Renal cortex interstitium (tissue), 11 donors: ENCODE measurements around the gene DHRSX. TPM values are rescaled to one million over a fixed set of nuclear protein-coding genes. Genes with fewer than 3 reads are reported as not detected.

ENCODE experiments used
- DNase-seq, 11 donors: peaks; one replicate each; pipeline ENCODE4 v3.0.0-alpha.2; 2013; ENCODE audit warnings: low read depth in 9 of 11, low spot score in 4 of 11; ENCODE audit errors: extremely low read depth in 1 of 11
- polyA plus RNA-seq, 3 donors: library from polyadenylated mRNA; unstranded; fragments of 120-200 nt; gene quantifications; one replicate each; pipeline ENCODE4 v1.2.1, GENCODE V29; 2013; ENCODE audit not compliant: insufficient read length in 3 of 3

Gene DHRSX
- polyA plus RNA-seq, 3 donors, result 30.6 to 31.7 (median 31.2) TPM

GRCh38 chrX:2449135-2449886, 51.5 kb downstream of the DHRSX start:
- DNase-seq, result no peak

DNA sequence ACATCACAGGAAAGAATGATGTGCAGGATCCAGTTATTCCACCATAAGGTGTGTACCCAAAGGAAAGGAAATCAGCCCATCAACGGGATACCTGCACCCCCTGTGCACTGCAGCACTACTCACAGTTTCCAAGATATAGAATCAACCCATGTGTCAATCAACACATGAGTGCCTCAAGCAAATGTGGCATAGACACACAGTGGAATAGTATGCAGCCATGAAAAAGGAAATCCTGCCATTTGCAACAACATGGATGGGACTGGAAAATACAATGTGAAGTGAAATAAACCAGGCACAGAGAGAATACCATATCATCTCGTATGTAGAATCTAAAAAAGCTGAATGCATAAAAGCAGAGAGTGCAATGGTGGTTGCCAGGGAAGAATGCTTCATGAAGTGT, 53.3 kb downstream of the DHRSX start:
- no peak for DNase-seq

DNA sequence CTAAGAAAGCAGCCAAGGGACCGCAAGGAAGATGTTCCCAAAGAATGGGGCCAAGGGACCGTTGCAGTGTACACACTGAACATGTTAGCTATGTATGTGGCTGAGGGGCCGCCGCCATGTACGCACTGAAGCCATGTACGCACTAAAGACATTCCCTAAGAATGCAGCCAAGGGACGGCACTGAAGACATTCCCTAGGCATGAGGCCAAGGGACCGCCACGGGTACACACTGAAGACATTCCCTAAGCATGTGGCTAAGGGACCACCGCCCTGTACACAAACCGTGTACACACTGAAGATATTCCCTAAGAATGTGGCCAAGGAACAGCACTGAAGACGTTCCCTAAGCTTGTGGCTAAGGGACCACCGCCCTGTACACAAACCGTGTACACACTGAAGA, 54.0 kb downstream of the DHRSX start:
- DNase-seq, result no peak

DNA sequence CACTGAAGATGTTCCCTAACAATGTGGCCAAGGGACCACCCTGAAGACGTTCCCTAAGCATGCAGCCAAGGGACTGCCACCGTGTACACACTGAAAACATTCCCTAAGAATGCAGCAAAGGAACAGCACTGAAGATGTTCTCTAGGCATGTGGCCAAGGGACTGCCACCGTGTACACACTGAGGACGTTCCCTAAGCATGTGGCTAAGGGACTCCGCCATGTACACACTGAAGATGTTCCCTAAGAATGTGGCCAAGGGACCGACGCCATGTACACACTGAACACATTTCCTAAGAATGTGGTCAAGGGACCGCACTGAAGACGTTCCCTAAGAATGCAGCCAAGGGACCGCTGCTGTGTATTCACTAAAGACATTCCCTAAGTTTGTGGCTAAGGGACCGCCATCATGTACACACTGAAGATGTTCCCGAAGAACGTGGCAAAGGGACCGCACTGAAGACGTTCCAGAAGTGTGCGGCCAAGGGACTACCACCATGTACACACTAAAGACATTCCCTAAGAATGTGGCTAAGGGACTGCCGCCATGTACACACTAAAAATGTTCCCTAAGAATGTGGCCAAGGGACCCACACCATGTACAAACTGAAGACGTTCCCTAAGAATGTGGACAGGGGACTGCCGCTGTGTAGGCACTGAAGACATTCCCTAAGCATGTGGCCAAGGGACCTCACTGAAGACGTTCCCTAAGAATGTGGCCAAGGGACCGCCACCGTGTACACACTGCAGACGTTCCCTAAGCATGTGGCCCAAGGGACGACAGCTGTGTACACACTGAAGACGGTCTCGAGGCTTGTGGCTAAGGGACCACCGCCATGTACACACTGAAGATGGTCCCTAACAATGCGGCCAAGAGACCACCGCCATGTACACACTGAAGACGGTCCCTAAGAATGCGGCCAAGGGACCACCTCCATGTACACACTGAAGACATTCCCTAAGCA, 54.8 kb downstream of the DHRSX start:
- no peak for DNase-seq

DNA sequence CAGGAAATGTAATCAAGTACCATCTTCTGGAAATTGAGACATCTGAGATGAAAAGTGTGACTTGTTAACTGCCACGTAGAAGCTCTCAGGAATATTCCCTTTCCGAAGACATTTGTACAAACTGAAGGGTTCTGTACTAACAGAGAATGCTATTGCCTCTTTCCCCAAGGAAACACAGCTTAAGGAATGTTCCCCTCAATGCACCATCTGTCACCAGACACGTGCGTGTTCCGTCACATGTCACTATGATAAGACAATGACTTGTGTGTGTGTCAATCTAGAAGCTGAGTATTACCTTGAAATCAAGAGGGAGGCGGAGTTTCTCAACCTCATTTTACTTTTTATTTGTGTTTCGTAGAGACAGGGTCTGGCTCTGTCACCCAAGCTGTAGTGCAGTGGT, 58.1 kb downstream of the DHRSX start:
- DNase-seq, result no peak

- DNase-seq, result no peak
These were observed 59.3 kb downstream of the DHRSX start for GRCh38 chrX:2441466-2441865.

- no peak for DNase-seq
These were observed 61.2 kb downstream of the DHRSX start for GRCh38 chrX:2439613-2440012.

DNA sequence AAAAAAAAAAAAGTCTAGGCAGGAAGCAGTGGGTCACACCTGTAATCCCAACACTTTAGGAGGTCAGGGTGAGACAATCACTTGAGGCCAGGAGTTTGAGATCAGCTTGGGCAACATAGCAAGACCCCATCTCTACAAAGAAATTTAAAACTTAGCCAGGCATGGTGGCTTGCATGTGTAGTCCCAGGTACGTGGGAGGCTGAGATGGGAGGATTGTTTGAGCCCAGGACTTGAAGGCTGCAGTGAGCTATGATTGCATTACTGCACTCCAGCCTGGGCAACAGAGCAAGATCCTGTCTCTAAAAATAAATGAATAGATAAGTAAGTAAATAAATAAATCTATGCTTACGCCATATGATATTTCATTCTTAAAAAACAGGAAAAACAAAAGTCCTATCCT, 65.3 kb downstream of the DHRSX start:
- DNase-seq, result no peak

DNA sequence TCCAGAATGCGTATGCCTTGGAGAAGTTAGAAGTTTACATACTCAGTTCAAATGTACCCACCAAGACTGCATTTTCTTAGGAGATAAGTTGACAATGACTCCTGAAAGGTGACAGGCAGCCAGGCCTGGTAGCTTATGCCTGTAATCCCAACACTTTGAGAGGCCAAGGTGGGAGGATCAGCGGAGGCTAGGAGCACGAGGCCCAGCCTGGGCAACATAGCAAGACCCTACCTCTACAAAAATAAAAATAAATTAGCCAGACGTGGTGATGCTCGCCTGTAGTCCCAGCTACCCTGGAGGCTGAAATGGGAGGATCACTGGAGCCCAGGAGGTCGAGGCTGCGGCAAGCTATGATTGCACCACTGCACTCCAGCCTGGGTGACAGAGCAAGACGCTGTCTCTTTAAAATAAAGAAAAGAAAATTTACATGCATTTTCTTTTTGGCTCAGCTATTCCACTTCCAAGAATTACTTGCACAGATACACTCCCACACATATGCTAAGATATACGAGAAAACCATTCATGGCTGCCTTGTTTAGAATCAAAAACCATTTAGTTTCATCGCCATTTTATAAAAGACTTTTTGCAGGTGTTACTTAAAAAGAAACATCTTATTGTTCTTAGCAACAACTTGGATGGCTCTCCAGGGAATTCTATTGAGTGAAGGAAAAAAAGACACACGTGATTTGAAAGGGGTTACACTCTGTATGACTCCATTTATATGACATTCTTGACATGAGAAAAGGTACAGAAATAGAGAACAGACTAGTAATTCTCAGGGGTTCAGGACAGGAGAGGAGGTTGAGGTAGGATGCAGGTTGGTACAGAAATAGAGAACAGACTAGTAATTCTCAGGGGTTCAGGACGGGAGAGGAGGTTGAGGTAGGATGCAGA, 66.3 kb downstream of the DHRSX start:
- DNase-seq, result no peak

GRCh38 chrX:2432298-2432863, 68.4 kb downstream of the DHRSX start:
- no peak for DNase-seq

- no peak for DNase-seq
These were observed 70.4 kb downstream of the DHRSX start for GRCh38 chrX:2430265-2430825.

DNA sequence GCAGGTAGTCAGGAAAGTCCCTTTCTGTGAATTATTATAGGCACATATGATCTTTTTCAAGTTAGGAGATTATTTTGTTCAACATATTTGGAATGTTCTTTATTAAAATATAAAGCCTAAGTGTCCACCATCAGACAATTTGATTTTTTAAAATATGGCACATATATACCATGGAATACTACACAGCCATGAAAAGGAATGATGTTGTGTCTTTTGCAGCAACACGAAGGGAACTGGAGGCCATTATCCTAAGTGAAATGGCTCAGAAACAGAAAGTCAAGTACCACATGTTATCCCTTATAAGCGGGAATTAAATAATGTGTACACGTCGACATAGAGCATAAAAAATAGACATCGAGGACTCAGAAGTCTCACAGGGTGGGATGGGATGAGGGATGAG, 73.0 kb downstream of the DHRSX start:
- DNase-seq, result no peak

- no peak for DNase-seq
These were observed 73.6 kb downstream of the DHRSX start for GRCh38 chrX:2427147-2427546.

DNA sequence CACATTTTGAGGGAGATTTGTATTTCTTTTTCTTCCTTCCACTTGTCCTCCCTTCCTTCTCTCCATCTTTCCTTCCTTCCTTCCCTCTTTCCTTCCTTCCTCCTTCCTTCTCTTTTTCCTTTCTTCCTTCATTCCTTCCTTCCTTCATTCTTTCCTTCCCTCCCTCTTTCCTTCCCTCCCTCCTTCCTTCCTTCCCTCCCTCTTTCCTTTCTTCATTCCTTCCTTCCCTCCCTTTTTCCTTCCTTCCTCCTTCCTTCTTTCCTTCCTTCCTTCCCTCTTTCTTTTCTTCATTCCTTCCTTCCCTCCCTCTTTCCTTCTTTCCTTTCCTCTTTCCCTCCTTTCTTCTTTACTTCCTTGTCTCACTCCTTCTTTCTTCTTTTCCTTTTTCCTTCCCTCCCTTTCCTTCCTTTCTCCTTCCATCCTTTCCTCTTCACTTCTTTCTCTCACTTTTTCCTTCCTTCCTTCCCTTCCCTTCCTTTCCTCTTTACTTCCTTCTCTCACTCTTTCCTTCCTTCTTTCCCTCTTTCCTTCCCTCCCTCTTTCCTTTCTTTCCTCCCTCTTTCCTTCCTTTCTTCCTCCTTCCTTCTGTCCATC, 74.4 kb downstream of the DHRSX start:
- DNase-seq, result no peak

GRCh38 chrX:2425286-2426071, 75.3 kb downstream of the DHRSX start:
- DNase-seq, result no peak

DNA sequence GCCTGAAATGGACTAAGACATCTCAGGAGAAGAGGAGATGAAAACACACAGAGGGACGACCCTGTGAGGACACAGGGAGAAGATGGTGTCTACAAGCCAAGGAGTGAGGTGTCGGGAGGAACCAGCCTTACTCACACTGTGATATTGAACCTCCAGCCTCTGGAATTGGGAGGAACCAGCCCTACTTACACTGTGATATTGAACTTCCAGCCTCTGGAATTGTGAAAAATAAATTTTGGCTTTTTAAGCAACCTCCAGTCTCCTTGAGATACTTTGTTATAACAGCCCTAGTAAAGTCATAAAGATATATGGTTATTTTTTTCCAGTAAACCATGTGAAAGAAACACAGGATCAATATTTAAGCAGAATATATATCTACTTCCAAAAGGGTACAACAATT, 76.5 kb downstream of the DHRSX start:
- no peak for DNase-seq

GRCh38 chrX:2423899-2424298, 76.9 kb downstream of the DHRSX start:
- no peak for DNase-seq

GRCh38 chrX:2423282-2423681, 77.5 kb downstream of the DHRSX start:
- DNase-seq, result no peak
